HG02571 (cell line): ENCODE measurements around the gene TBXAS1.
A peak's percentile ranks its signal among the peaks of the same experiment; 100 is the strongest.

Source experiments
- ATAC-seq: cut with Tn5 transposase; IDR thresholded peaks from one replicate; pipeline ENCODE4 v1.9.1; 2021; ENCODE audit warnings: mild to moderate bottlenecking, moderate library complexity; ENCODE audit not compliant: unreplicated experiment

TBXAS1 gene

DNA sequence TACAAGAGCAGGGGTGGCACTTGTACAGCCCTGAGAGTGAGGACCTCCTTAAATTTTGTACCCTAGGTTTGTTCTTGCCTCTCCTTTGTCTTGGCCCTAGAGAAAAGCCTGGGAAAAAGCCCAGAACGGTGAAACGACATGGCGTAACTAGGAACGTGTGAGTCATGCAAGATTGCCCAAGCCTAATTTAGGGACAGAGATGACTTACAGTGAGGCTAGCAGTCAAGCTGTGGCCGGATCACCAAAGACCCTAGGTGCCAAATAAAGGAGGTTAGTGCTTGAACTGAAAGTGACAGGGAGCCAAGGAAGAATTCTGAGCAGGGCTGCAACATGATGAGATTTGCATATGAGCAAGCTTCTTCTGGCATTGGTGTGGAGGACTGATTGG, 25.1 kb downstream of the TBXAS1 start:
- ATAC-seq = no peak

- peak; percentile 12 for ATAC-seq
These were observed 25.9 kb downstream of the TBXAS1 start for GRCh38 chr7:139854803-139855497.

GRCh38 chr7:139855498-139856270, 26.6 kb downstream of the TBXAS1 start:
- peak; percentile 83 for ATAC-seq

GRCh38 chr7:139857791-139858190, 28.7 kb downstream of the TBXAS1 start:
- ATAC-seq = no peak

DNA sequence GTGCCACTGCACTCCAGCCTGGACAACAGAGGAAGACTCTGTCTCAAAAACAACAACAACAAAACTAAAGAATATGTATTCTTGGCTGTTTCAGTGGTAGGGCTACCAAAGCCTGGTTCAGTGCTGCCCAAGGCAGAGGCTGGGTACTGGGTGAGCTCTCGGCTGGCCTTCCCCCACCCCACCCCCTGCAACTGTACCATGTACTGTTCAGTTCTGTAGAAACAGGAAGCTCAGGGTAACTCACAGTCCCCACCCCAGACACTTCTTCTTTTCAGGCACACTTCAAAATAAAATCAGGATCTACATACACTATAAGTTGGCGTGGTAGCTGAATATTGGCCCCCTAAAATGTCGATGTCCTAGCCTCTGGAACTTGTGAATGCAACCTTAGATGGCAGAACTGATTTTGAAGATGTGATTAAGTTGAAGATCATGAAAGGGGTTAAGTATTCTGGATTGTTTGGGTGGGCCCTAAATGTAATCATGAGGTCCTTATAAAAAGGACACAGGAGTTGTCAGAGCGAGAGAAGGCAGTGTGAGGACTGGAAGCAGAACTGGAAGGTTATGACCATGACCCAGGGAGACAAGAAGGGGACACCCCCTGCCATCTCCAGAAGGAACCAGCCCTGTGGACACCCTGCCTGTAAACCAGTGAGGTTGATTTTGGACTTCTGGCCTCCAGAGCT, 31.2 kb downstream of the TBXAS1 start:
- no peak for ATAC-seq

- ATAC-seq = no peak
These were observed 32.7 kb downstream of the TBXAS1 start for GRCh38 chr7:139861803-139862202.

DNA sequence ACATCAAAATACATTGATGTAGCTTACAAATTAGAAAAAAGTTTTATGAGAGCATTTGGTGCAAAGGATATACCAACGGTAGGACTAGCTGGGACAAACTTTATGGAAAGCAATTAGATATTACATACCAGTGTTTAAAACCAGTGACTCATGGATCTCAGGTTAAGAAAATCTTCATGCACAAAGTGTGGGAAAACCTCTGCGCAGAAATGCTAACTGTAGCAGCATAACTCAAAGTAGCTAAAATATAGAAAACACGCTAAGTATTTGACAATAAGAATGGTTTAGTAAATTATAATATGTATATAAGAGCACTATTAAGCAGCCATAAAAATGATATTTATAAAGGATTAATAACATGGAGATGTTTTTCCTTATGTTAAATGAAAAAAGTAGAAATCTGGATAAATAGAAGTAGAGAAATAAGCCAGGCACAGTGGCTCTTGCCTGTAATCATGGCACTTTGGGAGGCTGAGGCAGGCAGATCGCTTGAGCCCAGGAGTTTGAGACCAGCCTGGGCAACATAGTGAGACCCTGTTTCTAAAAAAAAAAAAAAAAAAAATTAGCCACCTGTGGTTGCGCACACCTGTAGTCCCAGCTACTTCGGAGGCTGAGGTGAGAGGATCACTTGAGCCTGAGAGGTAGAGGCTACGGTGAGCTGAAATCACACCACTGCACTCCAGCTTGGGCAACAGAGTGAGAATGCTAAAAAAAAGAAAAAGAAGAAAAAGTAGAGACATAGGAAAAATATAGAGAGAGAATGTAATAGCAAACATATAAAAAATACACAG, 37.2 kb downstream of the TBXAS1 start:
- no peak for ATAC-seq

DNA sequence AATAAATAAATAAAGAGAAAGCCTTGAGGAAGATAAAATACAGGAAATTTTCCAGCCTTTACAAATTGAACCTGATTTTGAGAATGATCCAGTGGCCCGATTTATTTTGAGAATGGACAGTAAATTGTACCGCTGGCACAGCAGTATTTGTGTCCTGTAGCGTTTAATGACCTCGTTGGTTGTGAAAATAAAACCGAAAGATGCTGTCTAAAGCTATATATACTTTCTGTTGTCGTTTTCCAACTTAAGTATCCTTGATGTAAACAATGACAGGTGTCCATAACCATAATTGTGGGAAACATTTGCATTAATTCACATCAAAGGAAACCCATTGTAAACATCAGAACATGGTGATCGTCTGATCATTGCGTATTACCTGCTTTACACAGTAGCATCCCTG, 38.8 kb downstream of the TBXAS1 start:
- no peak for ATAC-seq

DNA sequence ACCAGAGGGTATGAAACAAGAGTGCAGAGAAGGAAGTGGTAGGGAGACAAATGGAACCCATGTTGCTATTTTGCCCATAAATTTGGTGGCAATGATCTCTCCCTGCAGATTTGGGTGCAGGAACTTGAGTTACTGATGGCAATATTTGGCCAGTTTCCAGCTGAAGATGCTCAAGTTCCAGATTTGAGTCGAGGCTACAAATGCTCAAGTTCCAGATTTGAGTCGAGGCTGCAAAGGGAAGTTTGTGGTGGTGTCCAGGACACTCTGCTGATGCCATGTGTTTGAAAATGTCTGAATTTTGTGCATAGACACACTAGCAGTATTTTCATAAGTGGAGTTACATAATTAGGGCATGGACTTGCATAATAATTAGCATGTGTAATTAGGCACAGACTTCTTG, 40.8 kb downstream of the TBXAS1 start:
- no peak for ATAC-seq

DNA sequence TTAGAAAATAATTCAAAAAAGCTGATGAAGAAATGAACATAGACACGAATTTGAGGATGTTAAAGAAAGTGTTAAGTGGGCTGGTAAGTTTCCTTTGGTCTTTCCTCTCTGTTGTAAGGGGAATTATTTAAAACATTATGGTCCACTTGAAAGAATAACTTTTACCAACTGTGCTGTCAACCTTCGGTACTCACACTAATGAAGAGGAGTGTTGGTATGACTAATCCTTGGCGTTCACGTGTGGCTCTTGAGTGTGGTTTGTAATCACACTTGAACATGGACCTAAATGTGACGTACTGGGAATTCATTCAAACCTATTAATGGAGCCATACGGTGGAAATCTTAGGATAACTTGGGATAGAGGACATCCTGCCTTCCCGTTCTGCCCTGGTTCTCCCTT, 41.3 kb downstream of the TBXAS1 start:
- no peak for ATAC-seq

GRCh38 chr7:139871331-139871730, 42.3 kb downstream of the TBXAS1 start:
- ATAC-seq = no peak

GRCh38 chr7:139871820-139872219, 42.8 kb downstream of the TBXAS1 start:
- no peak for ATAC-seq

- ATAC-seq = no peak
These were observed 44.7 kb downstream of the TBXAS1 start for GRCh38 chr7:139873593-139874301.

DNA sequence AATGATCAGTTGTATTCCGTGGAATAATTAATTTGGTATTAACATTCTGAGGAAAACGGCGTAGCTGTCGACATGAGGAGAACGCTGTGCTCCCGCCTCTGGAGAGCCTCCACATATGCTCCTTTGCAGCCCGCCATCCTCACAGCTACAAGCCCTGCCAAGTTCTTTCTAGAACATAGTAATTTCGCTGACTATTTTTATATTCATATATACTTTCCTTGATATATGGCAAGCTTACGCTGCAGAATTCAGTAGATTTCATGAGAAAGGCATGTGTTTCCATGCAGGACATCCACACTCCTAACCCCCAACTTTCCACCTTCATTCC, 45.2 kb downstream of the TBXAS1 start:
- no peak for ATAC-seq

DNA sequence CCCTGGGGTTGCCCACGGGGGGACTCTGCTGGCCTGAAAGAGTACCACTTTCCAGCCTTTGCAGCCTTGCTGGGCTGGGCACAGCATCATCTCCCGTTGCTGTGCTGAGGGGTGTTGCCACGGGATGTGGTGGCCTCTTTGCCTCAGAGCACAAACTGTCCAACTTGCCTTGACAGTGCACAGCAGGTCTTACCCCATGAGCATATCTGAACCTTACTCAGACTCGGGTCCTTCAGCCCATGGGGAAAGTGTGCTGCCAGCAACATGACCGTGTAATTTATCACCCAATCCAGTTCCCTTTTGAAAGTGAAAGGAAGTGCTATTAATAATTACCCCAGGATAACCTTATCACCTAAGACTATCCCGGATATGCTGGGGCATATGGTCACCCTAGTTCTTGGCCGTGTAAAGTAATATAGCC, 46.8 kb downstream of the TBXAS1 start:
- peak; percentile 80 for ATAC-seq

DNA sequence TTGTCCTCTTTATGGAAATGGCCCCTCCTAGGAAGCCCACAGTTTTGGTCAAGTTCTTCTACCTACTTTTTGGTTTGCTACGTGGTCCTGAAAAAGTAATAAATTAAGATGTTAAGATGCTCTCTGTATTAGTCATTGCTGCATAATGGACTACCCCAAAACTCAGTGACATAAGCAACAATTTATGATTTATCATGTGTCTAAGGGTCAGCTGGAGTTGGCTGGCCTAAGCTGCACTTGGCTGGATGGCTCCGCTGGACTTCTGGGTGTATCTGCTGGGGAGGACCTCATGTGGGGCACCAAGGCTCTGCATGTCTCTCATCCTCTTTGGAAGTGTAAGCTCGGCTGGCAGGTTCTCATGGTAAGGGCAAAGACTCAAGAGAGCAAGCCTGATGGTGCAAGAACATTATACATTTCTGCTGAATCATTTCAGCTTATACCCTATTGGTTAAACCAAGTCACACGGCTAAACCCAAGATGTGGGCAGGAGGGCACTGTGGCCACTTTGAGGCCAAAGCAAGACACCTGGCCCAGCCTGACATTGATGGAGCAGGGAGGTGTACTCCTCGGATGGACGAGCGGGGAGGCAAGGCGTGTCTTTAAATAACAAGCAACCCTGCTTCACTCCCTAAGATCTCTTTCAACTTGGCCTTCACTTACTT, 47.7 kb downstream of the TBXAS1 start:
- ATAC-seq = no peak

GRCh38 chr7:139883814-139884213, 54.8 kb downstream of the TBXAS1 start:
- no peak for ATAC-seq

GRCh38 chr7:139884441-139884840, 55.4 kb downstream of the TBXAS1 start:
- ATAC-seq = no peak

DNA sequence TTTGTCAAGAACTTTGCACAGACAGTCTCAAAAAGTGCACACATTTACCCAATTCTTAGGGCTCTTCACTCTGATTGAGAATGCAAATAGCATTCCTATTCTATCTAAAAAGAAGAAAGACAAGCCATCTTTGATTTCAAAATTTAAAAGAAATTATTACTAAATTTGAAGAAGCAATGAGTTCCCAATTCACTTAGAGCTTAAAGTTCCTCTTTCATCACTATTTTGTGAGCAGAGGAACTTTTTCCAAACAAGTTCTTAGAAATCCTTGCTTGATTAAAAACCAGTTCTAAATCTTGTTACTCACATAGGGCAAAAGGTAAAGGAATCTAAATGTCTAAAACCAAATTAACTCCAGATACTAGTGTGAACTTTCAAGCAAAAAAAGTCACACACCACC, 56.4 kb downstream of the TBXAS1 start:
- no peak for ATAC-seq

DNA sequence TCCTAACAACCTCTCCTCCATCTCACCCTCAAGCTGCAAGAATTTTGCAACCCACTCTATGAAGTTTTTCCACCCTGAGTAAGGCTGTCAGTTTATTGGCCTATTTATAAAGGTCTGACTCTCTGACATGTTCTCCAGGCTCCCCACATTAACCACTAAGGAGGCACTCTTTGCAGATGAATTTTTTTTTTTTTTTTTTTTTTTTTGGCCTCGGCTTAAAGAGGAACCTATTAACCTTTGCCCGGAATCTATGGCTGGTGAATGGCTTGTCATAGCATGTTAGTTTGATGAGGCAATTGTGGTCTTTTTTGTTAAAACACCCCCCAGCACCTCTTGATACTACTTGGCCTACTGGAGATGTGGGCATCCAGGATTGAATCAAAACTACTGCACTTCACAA, 57.1 kb downstream of the TBXAS1 start:
- no peak for ATAC-seq
